Measurements from ENCODE around the gene IRX6.

The IRX6 gene

GRCh38 chr16:55323637-55324271 lies at the start of gene IRX6:
IRX6 (plus strand) TSS chr16:55324203; CDS start chr16:55325092, 889 bp downstream.
- in situ Hi-C loops (cut with MboI; ENCODE audit: low sequenced_read_pairs, unreplicated experiment): no loop called here
- peak; percentile 37 for DNase-seq (ENCODE audit: low spot score)
- TF ChIP-seq CTCF (IDR thresholded peaks at IDR 0.05; ENCODE audit: borderline replicate concordance, control extremely low read depth, extremely low read depth, insufficient read depth, missing control alignments): peak; percentile 2

GRCh38 chr16:55274391-55274790 lies 49.6 kb upstream of the IRX6 start:
- in situ Hi-C loops (cut with MboI; ENCODE audit: low sequenced_read_pairs, unreplicated experiment): no loop called here
- no peak for DNase-seq (ENCODE audit: low spot score)
- TF ChIP-seq CTCF (IDR thresholded peaks at IDR 0.05; ENCODE audit: borderline replicate concordance, control extremely low read depth, extremely low read depth, insufficient read depth, missing control alignments): no peak

- DNase-seq (ENCODE audit: low spot score): no peak
- in situ Hi-C loops (cut with MboI; ENCODE audit: low sequenced_read_pairs, unreplicated experiment): no loop called here
- TF ChIP-seq CTCF (IDR thresholded peaks at IDR 0.05; ENCODE audit: borderline replicate concordance, control extremely low read depth, extremely low read depth, insufficient read depth, missing control alignments): no peak
Measured at GRCh38 chr16:55275167-55275566, 48.8 kb upstream of the IRX6 start.

GRCh38 chr16:55275869-55276268 lies 48.1 kb upstream of the IRX6 start:
- no peak for DNase-seq (ENCODE audit: low spot score)
- no peak for TF ChIP-seq CTCF (IDR thresholded peaks at IDR 0.05; ENCODE audit: borderline replicate concordance, control extremely low read depth, extremely low read depth, insufficient read depth, missing control alignments)
- in situ Hi-C loops (cut with MboI; ENCODE audit: low sequenced_read_pairs, unreplicated experiment): no loop called here

- TF ChIP-seq CTCF (IDR thresholded peaks at IDR 0.05; ENCODE audit: borderline replicate concordance, control extremely low read depth, extremely low read depth, insufficient read depth, missing control alignments): no peak
- in situ Hi-C loops (cut with MboI; ENCODE audit: low sequenced_read_pairs, unreplicated experiment): no loop called here
- DNase-seq (ENCODE audit: low spot score): no peak
Measured at GRCh38 chr16:55277536-55277935, 46.5 kb upstream of the IRX6 start.

GRCh38 chr16:55279598-55279997 lies 44.4 kb upstream of the IRX6 start:
- no peak for DNase-seq (ENCODE audit: low spot score)
- TF ChIP-seq CTCF (IDR thresholded peaks at IDR 0.05; ENCODE audit: borderline replicate concordance, control extremely low read depth, extremely low read depth, insufficient read depth, missing control alignments): no peak
- in situ Hi-C loops (cut with MboI; ENCODE audit: low sequenced_read_pairs, unreplicated experiment): no loop called here

Measured in GM13976 (cell line).